Cardiac muscle cell (in vitro differentiated cells and primary cell): ENCODE data around the gene MBTD1. TPM values are rescaled to one million over a fixed set of nuclear protein-coding genes. Genes with fewer than 3 reads are reported as not detected.

Experiments
- DNase-seq, 2 donors: peaks; one replicate each; pipeline versions ENCODE4 v3.0.0 to v3.0.0-alpha.2; 2010 to 2017; ENCODE audit warnings: low read depth in 1 of 2, low spot score in 1 of 2
- H3K27ac ChIP-seq: fragments of 200-600 bp; sonication (generic); 2 replicates; pipeline ENCODE4 v1.5.1; 2016
- H3K27me3 ChIP-seq: fragments of 200-600 bp; sonication (generic); 2 replicates; pipeline ENCODE4 v1.6.0; 2016; ENCODE audit warnings: control low read depth
- H3K36me3 ChIP-seq: fragments of 200-600 bp; sonication (generic); 2 replicates; pipeline ENCODE4 v1.5.1; 2016; ENCODE audit warnings: control low read depth
- H3K4me1 ChIP-seq: fragments of 200-600 bp; sonication (generic); 2 replicates; pipeline ENCODE4 v1.8.1; 2017; ENCODE audit warnings: low read depth, mild to moderate bottlenecking, mixed run types
- H3K4me3 ChIP-seq: fragments of 200-600 bp; sonication (generic); 2 replicates; pipeline ENCODE4 v1.5.1; 2016; ENCODE audit warnings: mild to moderate bottlenecking
- H3K9me3 ChIP-seq: fragments of 200-600 bp; sonication (generic); 2 replicates; pipeline ENCODE4 v1.5.1; 2017; ENCODE audit warnings: low read depth, mild to moderate bottlenecking, control low read depth
- polyA plus RNA-seq: library from polyadenylated mRNA; unstranded; fragments of >200 nt; fragmentation: Nextera tagmentation; extraction: Ambion mirVana; gene quantifications from 2 replicates; pipeline ENCODE4 v1.2.1, GENCODE V29; 2016
- total RNA-seq: library from RNA; depleted of rRNA; stranded (reverse); fragments of >200 nt; gene quantifications from 2 replicates; pipeline ENCODE4 v1.2.3, GENCODE V29; 2016
- TF ChIP-seq, protein P1 (sequence below): IDR thresholded peaks from 2 replicates; pipeline ENCODE4 v1.5.1; 2012; ENCODE audit warnings: low read depth, mild to moderate bottlenecking, low read length

MBTD1 gene
- total and polyA plus RNA-seq, 2 experiments from 2014 or later: 5.9 to 25.7 TPM

DNA sequence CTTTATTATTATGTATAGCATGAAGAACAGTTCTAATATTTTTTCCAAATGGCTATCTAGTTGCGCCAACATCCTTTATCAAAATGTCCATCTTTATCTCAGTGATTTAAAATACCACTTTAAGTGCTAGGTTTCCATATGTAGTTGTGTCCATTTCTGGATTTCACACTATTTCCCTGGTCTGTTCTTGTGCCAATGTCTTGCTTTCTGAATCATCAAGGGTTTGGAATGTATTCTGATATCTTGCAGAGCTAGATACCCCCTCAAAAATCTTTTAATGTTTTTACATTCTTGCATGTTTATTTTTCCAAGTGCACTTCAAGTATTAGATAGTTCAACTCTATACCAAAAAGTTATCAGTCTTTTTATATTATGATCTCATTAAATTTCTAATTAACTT lies 14.3 kb downstream of the MBTD1 start:
- Histone ChIP-seq H3K9me3 (no peaks in the 10 kb centered on the region), H3K27ac (no peak overlapping the region), H3K27me3 (no peaks in the 10 kb centered on the region), H3K4me1 (no peaks in the 10 kb centered on the region), H3K4me3 (no peak overlapping the region), H3K36me3 (no peaks in the 10 kb centered on the region)
- DNase-seq: no peak
- TF ChIP-seq, protein P1, sequence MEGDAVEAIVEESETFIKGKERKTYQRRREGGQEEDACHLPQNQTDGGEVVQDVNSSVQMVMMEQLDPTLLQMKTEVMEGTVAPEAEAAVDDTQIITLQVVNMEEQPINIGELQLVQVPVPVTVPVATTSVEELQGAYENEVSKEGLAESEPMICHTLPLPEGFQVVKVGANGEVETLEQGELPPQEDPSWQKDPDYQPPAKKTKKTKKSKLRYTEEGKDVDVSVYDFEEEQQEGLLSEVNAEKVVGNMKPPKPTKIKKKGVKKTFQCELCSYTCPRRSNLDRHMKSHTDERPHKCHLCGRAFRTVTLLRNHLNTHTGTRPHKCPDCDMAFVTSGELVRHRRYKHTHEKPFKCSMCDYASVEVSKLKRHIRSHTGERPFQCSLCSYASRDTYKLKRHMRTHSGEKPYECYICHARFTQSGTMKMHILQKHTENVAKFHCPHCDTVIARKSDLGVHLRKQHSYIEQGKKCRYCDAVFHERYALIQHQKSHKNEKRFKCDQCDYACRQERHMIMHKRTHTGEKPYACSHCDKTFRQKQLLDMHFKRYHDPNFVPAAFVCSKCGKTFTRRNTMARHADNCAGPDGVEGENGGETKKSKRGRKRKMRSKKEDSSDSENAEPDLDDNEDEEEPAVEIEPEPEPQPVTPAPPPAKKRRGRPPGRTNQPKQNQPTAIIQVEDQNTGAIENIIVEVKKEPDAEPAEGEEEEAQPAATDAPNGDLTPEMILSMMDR: no peak

DNA sequence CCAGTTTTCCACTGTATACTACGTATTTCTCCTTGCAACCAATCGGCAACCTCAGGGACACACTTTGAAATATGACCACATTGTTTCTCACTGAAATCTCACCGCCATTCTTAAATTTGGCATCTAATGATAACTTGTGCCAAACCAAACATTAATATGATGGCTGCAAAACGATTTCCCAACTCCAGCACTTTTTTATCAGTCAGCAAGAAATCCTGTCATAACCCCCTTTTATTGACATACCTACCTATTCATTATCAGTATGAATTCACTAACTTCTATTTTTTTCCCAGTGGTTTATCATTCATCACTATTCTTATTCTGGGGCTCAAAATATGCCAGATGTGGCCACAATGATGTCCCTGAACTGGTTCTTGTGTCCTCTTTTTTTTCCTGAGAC lies 15.8 kb downstream of the MBTD1 start:
- H3K9me3 ChIP-seq: no peaks in the 10 kb centered on the region
- H3K36me3 ChIP-seq: no peaks in the 10 kb centered on the region
- H3K4me1 ChIP-seq: no peaks in the 10 kb centered on the region
- H3K4me3 ChIP-seq: no peak overlapping the region
- no peak for DNase-seq
- TF ChIP-seq, protein P1: no peak
- H3K27ac ChIP-seq: no peak overlapping the region
- H3K27me3 ChIP-seq: no peaks in the 10 kb centered on the region

DNA sequence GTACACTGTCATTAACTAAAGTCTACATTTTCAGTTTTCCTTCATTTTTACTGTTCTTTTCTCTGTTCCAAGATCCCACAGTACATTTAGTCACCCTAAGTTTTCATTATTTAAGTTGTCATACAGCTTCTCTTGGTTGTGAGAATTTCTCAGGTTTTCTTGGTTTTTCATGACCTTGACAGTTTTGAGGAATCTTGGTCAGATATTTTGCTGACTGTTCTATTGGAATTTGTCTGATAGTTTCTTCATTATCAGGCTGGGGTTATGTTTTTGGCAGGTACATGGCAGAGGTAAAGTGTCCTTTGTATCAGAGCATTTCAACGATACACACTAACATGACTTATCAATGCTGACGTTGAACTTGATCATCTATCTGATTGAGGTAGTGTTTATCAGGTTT lies 19.6 kb downstream of the MBTD1 start:
- no peaks in the 10 kb centered on the region for H3K9me3 ChIP-seq
- no peaks in the 10 kb centered on the region for H3K4me1 ChIP-seq
- H3K27ac ChIP-seq: peak overlapping the region; percentile 27
- no peak overlapping the region for H3K4me3 ChIP-seq
- no peak for DNase-seq
- H3K27me3 ChIP-seq: no peaks in the 10 kb centered on the region
- no peaks in the 10 kb centered on the region for H3K36me3 ChIP-seq
- TF ChIP-seq, protein P1: no peak

DNA sequence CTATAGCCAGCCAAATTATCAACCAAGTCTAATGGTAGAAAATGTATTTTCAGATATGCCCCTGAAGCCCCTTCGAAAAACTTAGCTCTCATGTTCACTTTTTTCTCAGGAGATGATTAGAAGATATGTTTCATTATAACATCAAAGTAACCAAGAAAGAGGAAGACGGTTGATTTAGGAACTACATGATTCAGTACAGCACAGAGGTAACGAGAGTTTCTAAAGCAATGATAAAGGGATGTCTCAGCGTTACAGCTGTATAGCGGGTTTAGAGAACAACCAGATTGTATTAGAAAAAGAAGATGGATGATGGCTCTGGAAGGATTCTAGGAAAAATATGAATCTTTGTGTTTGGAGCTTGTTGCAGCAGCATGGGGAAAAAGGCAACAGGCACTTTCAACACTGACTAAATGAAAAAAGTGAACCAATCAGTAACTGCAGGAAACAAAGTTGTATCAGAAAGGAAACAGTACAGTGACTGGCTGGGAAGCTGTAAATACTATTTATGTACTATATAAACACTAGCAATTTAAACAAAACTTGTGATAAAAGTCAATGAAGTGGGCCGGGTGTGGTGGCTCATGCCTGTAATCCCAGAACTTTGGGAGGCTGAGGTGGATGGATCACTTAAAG lies 21.5 kb downstream of the MBTD1 start:
- Histone ChIP-seq H3K4me1 (no peaks in the 10 kb centered on the region), H3K27me3 (no peaks in the 10 kb centered on the region), H3K27ac (no peak overlapping the region), H3K9me3 (no peaks in the 10 kb centered on the region), H3K36me3 (no peaks in the 10 kb centered on the region), H3K4me3 (no peak overlapping the region)
- DNase-seq: no peak
- TF ChIP-seq, protein P1: no peak

DNA sequence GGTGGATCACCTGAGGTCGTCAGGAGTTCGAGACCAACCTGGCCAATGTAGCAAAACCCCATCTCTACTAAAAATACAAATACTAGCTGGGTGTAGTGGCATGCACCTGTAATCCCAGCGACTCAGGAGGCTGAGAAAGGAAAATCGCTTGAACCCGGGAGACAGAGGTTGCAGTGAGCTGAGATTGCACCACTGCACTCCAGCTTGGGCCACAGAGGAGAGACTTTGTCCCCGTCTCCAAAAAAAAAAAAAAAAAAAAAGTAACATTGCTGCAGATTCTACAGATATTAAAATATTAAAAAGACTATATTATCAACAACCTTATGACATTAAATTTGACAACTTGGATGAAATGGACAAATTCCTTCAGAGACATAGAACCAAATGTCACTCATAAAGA lies 25.7 kb downstream of the MBTD1 start:
- no peak for DNase-seq
- H3K36me3 ChIP-seq: no peaks in the 10 kb centered on the region
- H3K27ac ChIP-seq: no peak overlapping the region
- H3K4me3 ChIP-seq: no peak overlapping the region
- H3K4me1 ChIP-seq: no peaks in the 10 kb centered on the region
- H3K27me3 ChIP-seq: no peaks in the 10 kb centered on the region
- TF ChIP-seq, protein P1: no peak
- no peaks in the 10 kb centered on the region for H3K9me3 ChIP-seq
